PC-3 (cell line): ENCODE measurements around the gene ST3GAL4. TPM values are rescaled to one million over a fixed set of nuclear protein-coding genes. Genes with fewer than 3 reads are reported as not detected.
A peak's percentile ranks its signal among the peaks of the same experiment; 100 is the strongest.
"Not testable (repeated sequence)": the region's sequence is repeated elsewhere in the genome, so short reads cannot be mapped to it uniquely, and the experiment has no call there.

Source experiments
- ATAC-seq: fragments of 200-7000 bp; cut with Tn5 transposase; 2 replicates; pipeline ENCODE4 v1.9.1; 2020; ENCODE audit warnings: mild to moderate bottlenecking, moderate library complexity
- BruUV-seq: library from RNA; stranded (reverse); fragments of 400-500 nt; replicated peaks from 2 replicates; lab custom pipeline; 2021; lab: Mats Ljungman, UMichigan
- CTCF ChIA-PET: fragments of 300-600 bp; sonication (Branson Sonifier 250); formaldehyde crosslinking; loops from one replicate; lab custom pipeline; 2022; ENCODE audit warnings: antibody characterized with exemption; lab: Charles Lee
- POLR2A ChIA-PET: fragments of 300-600 bp; sonication (Branson Sonifier 250); formaldehyde crosslinking; loops from one replicate; lab custom pipeline; 2022; ENCODE audit warnings: antibody characterized with exemption; ENCODE audit not compliant: unreplicated experiment; lab: Charles Lee
- DNase-seq: peaks from one replicate; pipeline ENCODE4 v3.0.0-alpha.2; 2015
- H2AFZ ChIP-seq: fragments of 300-600 bp; sonication (generic); 2 replicates; pipeline ENCODE4 v1.6.0; 2016; ENCODE audit warnings: antibody characterized with exemption, low read length
- H3F3A ChIP-seq: fragments of 300-600 bp; sonication (generic); one replicate; pipeline ENCODE4 v1.6.0; 2017; ENCODE audit warnings: antibody characterized with exemption, low read length, control low read depth, mild to moderate bottlenecking; ENCODE audit not compliant: unreplicated experiment
- H3K27ac ChIP-seq: fragments of 300-600 bp; sonication (generic); 2 replicates; pipeline ENCODE4 v1.5.1; 2016; ENCODE audit warnings: mild to moderate bottlenecking, low read length
- H3K27me3 ChIP-seq: fragments of 300-600 bp; sonication (generic); 2 replicates; pipeline ENCODE4 v1.6.1; 2016; ENCODE audit warnings: low read length, mixed read lengths
- H3K36me3 ChIP-seq: fragments of 300-600 bp; sonication (generic); 2 replicates; pipeline ENCODE4 v1.6.1; 2016; ENCODE audit warnings: low read depth, mixed run types, low read length, mixed read lengths
- H3K4me1 ChIP-seq: fragments of 300-600 bp; sonication (generic); 2 replicates; pipeline ENCODE4 v1.5.1; 2016; ENCODE audit warnings: low read length; ENCODE audit not compliant: insufficient read depth
- H3K4me2 ChIP-seq: fragments of 300-600 bp; sonication (generic); 2 replicates; pipeline ENCODE4 v1.6.0; 2016; ENCODE audit warnings: low read length
- H3K4me3 ChIP-seq: fragments of 300-600 bp; sonication (generic); 2 replicates; pipeline ENCODE4 v1.5.1; 2016; ENCODE audit warnings: mild to moderate bottlenecking, low read length, mixed read lengths
- H3K79me2 ChIP-seq: fragments of 300-600 bp; sonication (generic); 2 replicates; pipeline ENCODE4 v1.6.1; 2017; ENCODE audit warnings: low read length, mixed read lengths
- H3K9ac ChIP-seq: fragments of 300-600 bp; sonication (generic); 2 replicates; pipeline ENCODE4 v1.6.0; 2016; ENCODE audit warnings: mild to moderate bottlenecking, low read length
- H3K9me2 ChIP-seq: fragments of 300-600 bp; sonication (generic); replicated peaks from 2 replicates; pipeline ENCODE4 v1.6.1; 2016; ENCODE audit warnings: mixed run types, low read length, mixed read lengths
- H3K9me3 ChIP-seq: fragments of 300-600 bp; sonication (generic); 2 replicates; pipeline ENCODE4 v1.6.1; 2016; ENCODE audit warnings: low read length, mixed read lengths
- H4K20me1 ChIP-seq: fragments of 300-600 bp; sonication (generic); 2 replicates; pipeline ENCODE4 v1.6.1; 2016; ENCODE audit warnings: low read length, mixed read lengths
- CTCF ChIP-seq: fragments of 300-600 bp; sonication (generic); conservative IDR thresholded peaks from 2 replicates; pipeline ENCODE4 v1.5.1; 2017; ENCODE audit warnings: antibody characterized with exemption, low read depth, mild to moderate bottlenecking, low read length
- EZH2 ChIP-seq: fragments of 300-600 bp; sonication (generic); IDR thresholded peaks from one replicate; pipeline ENCODE4 v1.6.1; 2017; ENCODE audit warnings: antibody characterized with exemption, mild to moderate bottlenecking, low read length; ENCODE audit not compliant: unreplicated experiment
- EZH2phosphoT487 ChIP-seq: fragments of 300-600 bp; sonication (generic); IDR thresholded peaks from 2 replicates; pipeline ENCODE4 v1.6.1; 2018; ENCODE audit warnings: mild to moderate bottlenecking, antibody characterized with exemption, low read length, borderline replicate concordance
- intact Hi-C: fragments of 100-400 bp; cut with micrococcal nuclease; formaldehyde crosslinking; loops from 2 replicates; pipeline ENCODE4 v1.9.0; 2023
- total RNA-seq: library from RNA; depleted of rRNA; stranded (reverse); fragments of >200 nt; gene quantifications from 2 replicates; pipeline ENCODE4 v1.2.3, GENCODE V29; 2014

The ST3GAL4 gene
- total RNA-seq, 1 experiment from 2014 or later = 126 TPM

- Histone ChIP-seq H3K79me2 (peaks cover 74% of the 10 kb centered on the region), H3K4me1 (peaks cover 51% of the 10 kb centered on the region), H3K27ac (peak overlapping the region; percentile 61), H3K4me2 (peak overlapping the region; percentile 40; the same call in 1 of the 2 replicates)
- intact Hi-C loops, H2AFZ ChIP-seq, H3K9ac ChIP-seq, H3K4me3 ChIP-seq, H4K20me1 ChIP-seq, H3K27me3 ChIP-seq, H3F3A ChIP-seq, H3K9me3 ChIP-seq, H3K9me2 ChIP-seq, CTCF ChIA-PET, POLR2A ChIA-PET, BruUV-seq, H3K36me3 ChIP-seq: not testable (repeated sequence)
- DNase-seq = peak; percentile 39
- ATAC-seq = peak; percentile 3; the same call in 1 of the 2 replicates
Measured at GRCh38 chr11:126382641-126383040, 27.2 kb downstream of the ST3GAL4 start.

- H2AFZ ChIP-seq = no peak overlapping the region
- no peaks in the 10 kb centered on the region for H3K27me3 ChIP-seq
- DNase-seq = no peak
- POLR2A ChIA-PET = no interaction called here
- H3F3A ChIP-seq = no peaks in the 10 kb centered on the region
- H3K27ac ChIP-seq = peak overlapping the region; percentile 61
- H3K4me3 ChIP-seq = no peak overlapping the region
- H3K9me3 ChIP-seq = no peaks in the 10 kb centered on the region
- H3K9ac ChIP-seq = 0 out of 2 replicates have a peak overlapping the region, but pooled peaks have one; percentile 14
- H3K4me1 ChIP-seq = peaks cover 56% of the 10 kb centered on the region
- H3K4me2 ChIP-seq = peak overlapping the region; percentile 23; the same call in 1 of the 2 replicates
- intact Hi-C loops = no loop called here
- TF ChIP-seq EZH2 (no peak), CTCF (no peak), EZH2phosphoT487 (no peak)
- no peak for ATAC-seq
- TSS peak; percentile 83 for BruUV-seq
- no peaks in the 10 kb centered on the region for H4K20me1 ChIP-seq
- CTCF ChIA-PET = no interaction called here
- H3K36me3 ChIP-seq = no peaks in the 10 kb centered on the region; the same call in 1 of the 2 replicates
- no peaks in the 10 kb centered on the region for H3K9me2 ChIP-seq
- peaks cover 74% of the 10 kb centered on the region for H3K79me2 ChIP-seq
Measured at GRCh38 chr11:126383339-126384335, 28.2 kb downstream of the ST3GAL4 start.

GRCh38 chr11:126384449-126385070, 29.1 kb downstream of the ST3GAL4 start:
- intact Hi-C loops = loop anchor here (5.0 kb wide), 1 partner anchor 32 kb away; no protein-coding TSS in a partner anchor
- no peaks in the 10 kb centered on the region for H3K27me3 ChIP-seq
- H3F3A ChIP-seq = no peaks in the 10 kb centered on the region
- H3K9me2 ChIP-seq = no peaks in the 10 kb centered on the region
- peaks cover 56% of the 10 kb centered on the region for H3K4me1 ChIP-seq
- H3K27ac ChIP-seq = peak overlapping the region; percentile 54
- no peak overlapping the region for H2AFZ ChIP-seq
- BruUV-seq = no TSS peak
- H3K9ac ChIP-seq = no peak overlapping the region
- DNase-seq (peak; percentile 46), ATAC-seq (peak; percentile 47)
- no peak overlapping the region for H3K4me2 ChIP-seq
- CTCF ChIA-PET = no interaction called here
- H3K4me3 ChIP-seq = no peak overlapping the region
- POLR2A ChIA-PET = no interaction called here
- H3K9me3 ChIP-seq = no peaks in the 10 kb centered on the region
- no peak for TF ChIP-seq CTCF
- no peak for TF ChIP-seq EZH2phosphoT487
- no peak for TF ChIP-seq EZH2
- no peaks in the 10 kb centered on the region; the same call in 1 of the 2 replicates for H3K36me3 ChIP-seq
- peaks cover 75% of the 10 kb centered on the region for H3K79me2 ChIP-seq
- no peaks in the 10 kb centered on the region for H4K20me1 ChIP-seq
